Brain microvascular endothelial cell (primary cell): ENCODE results near the gene ZNF121.
A peak's percentile ranks its signal among the peaks of the same experiment; 100 is the strongest.
"Not testable (repeated sequence)": the region's sequence is repeated elsewhere in the genome, so short reads cannot be mapped to it uniquely, and the experiment has no call there.

Source experiments
- DNase-seq: peaks from one replicate; pipeline ENCODE4 v3.0.0-alpha.2; 2020
- H3K27ac ChIP-seq: fragments of 250-450 bp; sonication (Bioruptor Pico); 2 replicates; pipeline ENCODE4 v1.5.1; 2020; ENCODE audit warnings: mild to moderate bottlenecking, moderate library complexity
- H3K27me3 ChIP-seq: fragments of 250-450 bp; sonication (Bioruptor Pico); replicated peaks from 2 replicates; pipeline ENCODE4 v1.5.1; 2020; ENCODE audit warnings: mild to moderate bottlenecking
- H3K36me3 ChIP-seq: fragments of 250-450 bp; sonication (Bioruptor Pico); replicated peaks from 2 replicates; pipeline ENCODE4 v1.5.1; 2020; ENCODE audit warnings: mild to moderate bottlenecking
- H3K4me3 ChIP-seq: 2 replicates; pipeline ENCODE4 v1.5.1; 2011; ENCODE audit warnings: low read depth, mild to moderate bottlenecking, control low read depth, low read length, moderate library complexity
- in situ Hi-C: cut with HindIII; loops from 2 replicates; pipeline ENCODE4 v1.10.0; 2017; ENCODE audit warnings: low sequenced_read_pairs, low pct_ligation_motif_present
- TF ChIP-seq, protein P1 (sequence below): IDR thresholded peaks from 2 replicates; pipeline ENCODE4 v1.5.1; 2011; ENCODE audit warnings: low read depth, mild to moderate bottlenecking, moderate library complexity, low read length, control low read depth, inconsistent platforms; ENCODE audit errors: missing control alignments

ZNF121 gene

DNA sequence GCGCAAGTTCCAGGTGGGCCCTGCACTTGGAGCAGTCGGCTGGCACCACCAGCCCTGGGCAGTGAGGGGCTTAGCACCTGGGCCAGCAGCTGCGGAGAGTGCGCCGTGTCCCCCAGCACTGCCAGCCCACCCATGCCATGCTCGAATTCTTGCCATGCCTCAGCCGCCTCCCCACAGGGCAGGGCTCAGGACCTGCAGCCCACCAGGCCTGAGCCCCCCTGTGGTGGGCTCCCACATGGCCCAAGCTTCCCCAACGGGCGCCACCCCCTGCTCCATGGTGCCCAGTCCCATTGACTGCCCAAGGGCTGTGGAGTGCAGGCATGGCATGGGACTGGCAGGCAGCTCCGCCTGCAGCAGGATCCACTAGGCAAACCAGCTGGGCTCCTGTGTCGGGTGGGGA is 36.4 kb downstream of the ZNF121 start:
- Histone ChIP-seq H3K36me3 (no peaks in the 10 kb centered on the region), H3K4me3 (no peak overlapping the region), H3K27me3 (no peaks in the 10 kb centered on the region), H3K27ac (no peak overlapping the region)
- TF ChIP-seq, protein P1, sequence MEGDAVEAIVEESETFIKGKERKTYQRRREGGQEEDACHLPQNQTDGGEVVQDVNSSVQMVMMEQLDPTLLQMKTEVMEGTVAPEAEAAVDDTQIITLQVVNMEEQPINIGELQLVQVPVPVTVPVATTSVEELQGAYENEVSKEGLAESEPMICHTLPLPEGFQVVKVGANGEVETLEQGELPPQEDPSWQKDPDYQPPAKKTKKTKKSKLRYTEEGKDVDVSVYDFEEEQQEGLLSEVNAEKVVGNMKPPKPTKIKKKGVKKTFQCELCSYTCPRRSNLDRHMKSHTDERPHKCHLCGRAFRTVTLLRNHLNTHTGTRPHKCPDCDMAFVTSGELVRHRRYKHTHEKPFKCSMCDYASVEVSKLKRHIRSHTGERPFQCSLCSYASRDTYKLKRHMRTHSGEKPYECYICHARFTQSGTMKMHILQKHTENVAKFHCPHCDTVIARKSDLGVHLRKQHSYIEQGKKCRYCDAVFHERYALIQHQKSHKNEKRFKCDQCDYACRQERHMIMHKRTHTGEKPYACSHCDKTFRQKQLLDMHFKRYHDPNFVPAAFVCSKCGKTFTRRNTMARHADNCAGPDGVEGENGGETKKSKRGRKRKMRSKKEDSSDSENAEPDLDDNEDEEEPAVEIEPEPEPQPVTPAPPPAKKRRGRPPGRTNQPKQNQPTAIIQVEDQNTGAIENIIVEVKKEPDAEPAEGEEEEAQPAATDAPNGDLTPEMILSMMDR, result no peak
- DNase-seq, result no peak
- in situ Hi-C loops, result no loop called here

DNA sequence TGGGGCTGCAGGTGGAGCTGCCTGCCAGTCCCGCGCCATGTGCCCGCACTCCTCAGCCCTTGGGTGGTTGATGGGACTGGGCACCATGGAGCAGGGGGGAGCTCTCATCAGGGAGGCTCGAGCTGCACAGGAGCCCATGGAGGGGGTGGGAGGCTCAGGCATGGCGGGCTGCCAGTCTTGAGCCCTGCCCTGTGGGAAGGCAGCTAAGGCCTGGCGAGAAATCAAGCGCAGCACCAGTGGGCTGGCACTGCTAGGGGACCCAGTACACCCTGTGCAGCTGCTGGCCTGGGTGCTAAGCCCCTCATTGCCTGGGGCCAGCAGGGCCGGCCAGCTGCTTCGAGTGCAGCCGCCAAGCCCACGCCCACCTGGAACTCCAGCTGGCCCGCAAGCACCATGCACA is 43.0 kb downstream of the ZNF121 start:
- in situ Hi-C loops, H3K27me3 ChIP-seq, H3K4me3 ChIP-seq, DNase-seq, H3K36me3 ChIP-seq, H3K27ac ChIP-seq: not testable (repeated sequence)

DNA sequence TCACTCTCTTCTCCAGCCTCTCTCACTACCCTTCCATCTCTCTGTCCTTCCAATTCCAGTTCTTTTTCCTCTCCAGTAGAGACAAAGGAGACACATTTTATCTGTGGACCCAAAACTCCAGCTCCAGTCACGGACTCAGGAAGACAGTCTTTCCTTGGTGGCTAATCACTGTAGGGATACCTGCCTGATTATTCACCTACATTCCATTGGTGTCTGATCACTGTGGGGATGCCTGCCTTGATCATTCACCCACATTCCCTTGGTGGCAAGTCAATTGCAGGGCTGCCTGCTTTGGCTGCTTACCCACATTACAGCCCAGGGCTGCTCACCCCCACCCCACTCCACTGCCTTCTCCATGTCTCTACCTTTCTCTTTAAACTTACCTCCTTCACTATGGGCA is 44.4 kb downstream of the ZNF121 start:
- H3K4me3 ChIP-seq, H3K27me3 ChIP-seq, in situ Hi-C loops, DNase-seq, H3K27ac ChIP-seq: not testable (repeated sequence)
- H3K36me3 ChIP-seq, result peaks cover 19% of the 10 kb centered on the region

DNA sequence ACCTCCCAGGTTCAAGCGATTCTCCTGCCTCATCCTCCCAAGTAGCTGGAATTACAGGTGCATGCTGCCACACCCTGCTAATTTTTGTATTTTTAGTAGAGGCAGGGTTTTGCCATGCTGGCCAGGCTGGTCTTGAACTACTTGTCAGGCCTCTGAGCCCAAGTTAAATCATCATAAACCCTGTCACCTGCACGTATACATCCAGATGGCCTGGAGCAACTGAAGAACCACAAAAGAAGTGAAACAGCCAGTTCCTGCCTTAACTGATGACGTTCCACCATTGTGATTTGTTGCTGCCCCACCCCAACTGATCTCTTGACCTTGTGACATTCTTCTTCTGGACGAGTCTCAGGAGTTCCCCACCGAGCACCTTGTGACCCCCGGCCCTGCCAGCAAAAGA is 45.1 kb downstream of the ZNF121 start:
- Histone ChIP-seq H3K36me3 (peaks cover 25% of the 10 kb centered on the region), H3K27ac (peak overlapping the region; percentile 95)
- H3K27me3 ChIP-seq, DNase-seq, H3K4me3 ChIP-seq, in situ Hi-C loops: not testable (repeated sequence)

DNA sequence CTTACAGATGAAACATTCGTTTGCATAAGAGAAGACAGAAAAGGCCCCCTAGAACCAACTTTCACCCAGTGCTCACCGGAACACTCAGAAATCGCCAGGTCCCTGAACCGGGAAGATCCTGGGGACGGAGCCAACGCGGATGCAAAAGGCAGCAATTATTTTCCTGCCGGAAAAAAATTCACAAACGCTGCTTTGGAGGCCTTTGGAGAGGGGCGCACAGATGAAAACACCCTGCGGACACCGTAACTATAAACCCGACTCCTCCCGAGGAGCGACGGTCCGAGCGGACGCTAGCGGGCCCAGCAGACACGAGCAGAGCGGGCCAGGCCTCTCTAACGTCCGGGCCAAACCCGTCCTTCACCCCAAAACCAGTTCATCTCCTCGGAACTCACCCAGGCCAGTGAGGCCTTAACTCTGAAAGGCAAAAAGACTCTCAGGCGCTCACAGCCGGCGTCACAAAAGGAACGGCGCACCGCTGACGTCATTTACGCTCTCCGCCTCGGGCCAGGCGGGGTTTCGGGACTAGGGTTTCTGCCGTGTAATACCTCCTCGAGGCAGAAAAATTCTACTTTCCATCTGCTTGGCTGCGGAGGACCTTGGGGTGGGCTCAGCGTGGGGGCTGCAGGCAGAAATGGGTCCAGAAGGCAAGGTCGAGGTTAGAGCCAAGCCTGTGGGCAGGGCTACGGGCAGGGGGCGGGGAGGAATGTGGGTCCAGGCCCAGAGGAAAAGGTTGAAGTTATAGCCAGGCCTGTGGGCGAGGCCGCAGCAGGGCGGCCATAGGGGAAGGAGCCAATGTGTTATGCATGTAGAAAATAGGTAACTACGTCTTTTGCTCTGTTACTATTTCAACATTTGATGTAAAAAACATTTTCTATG is 45.9 kb downstream of the ZNF121 start, which contains the start of gene ZNF426:
ZNF426 (minus strand) TSS at position 463 of the 876 bp plus-strand sequence. CDS start 2,413 bp downstream, outside the sequence.
- no peaks in the 10 kb centered on the region for H3K27me3 ChIP-seq
- H3K4me3 ChIP-seq, result peak within 1 kb of the TSS; percentile 96
- peak; percentile 90 for DNase-seq
- in situ Hi-C loops, result no loop called here
- peaks cover 33% of the 10 kb centered on the region for H3K36me3 ChIP-seq
- TF ChIP-seq, protein P1, result no peak
- peak within 1 kb of the TSS; percentile 95 for H3K27ac ChIP-seq

- no peaks in the 10 kb centered on the region for H3K27me3 ChIP-seq
- no peak for DNase-seq
- in situ Hi-C loops, result no loop called here
- no peak overlapping the region for H3K4me3 ChIP-seq
- peaks cover 58% of the 10 kb centered on the region for H3K36me3 ChIP-seq
- H3K27ac ChIP-seq, result no peak overlapping the region
- TF ChIP-seq, protein P1, result no peak
These were observed 48.4 kb downstream of the ZNF121 start for GRCh38 chr19:9535934-9536333.

GRCh38 chr19:9531933-9532332 is 52.4 kb downstream of the ZNF121 start:
- peak; percentile 12 for DNase-seq
- Histone ChIP-seq H3K27me3 (no peaks in the 10 kb centered on the region), H3K4me3 (no peak overlapping the region), H3K27ac (no peak overlapping the region), H3K36me3 (peaks cover 96% of the 10 kb centered on the region)
- in situ Hi-C loops, result no loop called here
- TF ChIP-seq, protein P1, result no peak
